Prostate gland (tissue), 2 donors: ENCODE measurements around the gene CDC6. TPM values are rescaled to one million over a fixed set of nuclear protein-coding genes. Genes with fewer than 3 reads are reported as not detected.

Source experiments
- DNase-seq: peaks from one replicate; pipeline ENCODE4 v3.0.0-alpha.2; 2019; ENCODE audit warnings: low spot score
- H3K27ac ChIP-seq, 2 donors: fragments of 200-600 bp; sonication (generic); 2 replicates each; pipeline ENCODE4 v1.5.1; 2017 to 2019
- H3K27me3 ChIP-seq: fragments of 200-600 bp; sonication (generic); replicated peaks from 2 replicates; pipeline ENCODE4 v1.5.1; 2019; ENCODE audit not compliant: insufficient read depth
- H3K36me3 ChIP-seq, 2 donors: fragments of 200-600 bp; sonication (generic); 1 replicate in 1 of 2; 2 replicates in 1 of 2; pipeline versions ENCODE4 v1.5.1 to v1.8.1; 2017 to 2019
- H3K4me1 ChIP-seq: fragments of 200-600 bp; sonication (generic); replicated peaks from 2 replicates; pipeline ENCODE4 v1.5.1; 2019
- H3K4me3 ChIP-seq, 2 donors: fragments of 200-600 bp; sonication (generic); 2 replicates each; pipeline ENCODE4 v1.5.1; 2017 to 2019
- H3K9me3 ChIP-seq: fragments of 200-600 bp; sonication (generic); 2 replicates; pipeline ENCODE4 v1.5.1; 2017
- CTCF ChIP-seq, 4 experiments: fragments of 200-600 bp in 2 of 4; fragments of 450-650 bp in 2 of 4; sonication (generic) in 2 of 4; IDR thresholded peaks; 1 replicate in 3 of 4; 2 replicates in 1 of 4; pipeline ENCODE4 v1.5.1; 2016 to 2019; ENCODE audit warnings: antibody characterized with exemption in 4 of 4, mild to moderate bottlenecking in 2 of 4, moderate library complexity in 2 of 4
- POLR2A ChIP-seq: fragments of 450-650 bp; IDR thresholded peaks from one replicate; pipeline ENCODE4 v1.6.1; 2016; ENCODE audit warnings: antibody characterized with exemption, mild to moderate bottlenecking
- POLR2AphosphoS5 ChIP-seq: sonication (generic); formaldehyde crosslinking; IDR thresholded peaks from one replicate; pipeline ENCODE4 v1.6.1; 2017; ENCODE audit warnings: antibody characterized with exemption
- WGBS: methylation state at CpG from one replicate; pipeline ENCODE4 v1.1.5; 2018; 5-methylcytosine and 5-hydroxymethylcytosine counted together
- intact Hi-C: fragments of 100-400 bp; cut with DNase I; formaldehyde crosslinking; loops from one replicate; pipeline ENCODE4 v1.14.2; 2022
- total RNA-seq, 2 donors: library from RNA; depleted of rRNA; stranded (reverse); fragments of >200 nt; gene quantifications; one replicate each; pipeline ENCODE4 v1.1.0, GENCODE V29; 2016

Gene CDC6
- total RNA-seq, 2 donors from 2014 or later = 2.1 to 10.3 TPM

GRCh38 chr17:40328386-40328766 lies 40.7 kb downstream of the CDC6 start:
- Histone ChIP-seq H3K27me3 (no peaks in the 10 kb centered on the region), H3K4me1 (peaks cover 44% of the 10 kb centered on the region), H3K4me3 (no peak overlapping the region), H3K27ac (peak overlapping the region in 1 of 2 donors; percentile 26), H3K36me3 (no peaks in the 10 kb centered on the region), H3K9me3 (no peaks in the 10 kb centered on the region)
- WGBS = 90% methylated on average over 2 of the region's 2 CpGs
- DNase-seq = no peak
- TF ChIP-seq POLR2AphosphoS5 (no peak), CTCF (IDR thresholded peaks at IDR 0.05) (no peak), POLR2A (no peak)
- intact Hi-C loops = no loop called here

GRCh38 chr17:40329839-40330794 lies 42.4 kb downstream of the CDC6 start:
- peak; percentile 71 for DNase-seq
- intact Hi-C loops = no loop called here
- WGBS = 22% methylated on average over 11 of the region's 11 CpGs

GRCh38 chr17:40330850-40331470 lies 43.3 kb downstream of the CDC6 start:
- TF ChIP-seq CTCF (IDR thresholded peaks at IDR 0.05) (no peak), POLR2A (no peak), POLR2AphosphoS5 (no peak)
- H3K9me3 ChIP-seq = no peaks in the 10 kb centered on the region
- intact Hi-C loops = no loop called here
- WGBS = 89% methylated on average over 7 of the region's 10 CpGs
- H3K4me1 ChIP-seq = peaks cover 42% of the 10 kb centered on the region
- no peak for DNase-seq
- no peaks in the 10 kb centered on the region for H3K27me3 ChIP-seq
- no peaks in the 10 kb centered on the region for H3K36me3 ChIP-seq
- no peak overlapping the region for H3K4me3 ChIP-seq
- H3K27ac ChIP-seq = peak overlapping the region; percentile 43 to 80

More at GRCh38 chr17:40329839-40330794, 42.4 kb downstream of the CDC6 start:
- Histone ChIP-seq H3K36me3 (no peaks in the 10 kb centered on the region), H3K27ac (peak overlapping the region; percentile 43 to 80), H3K4me1 (peaks cover 42% of the 10 kb centered on the region), H3K4me3 (no peak overlapping the region), H3K9me3 (no peaks in the 10 kb centered on the region), H3K27me3 (no peaks in the 10 kb centered on the region)
- TF ChIP-seq POLR2AphosphoS5 = no peak
- TF ChIP-seq CTCF (IDR thresholded peaks at IDR 0.05) = peak in 1 of 4 experiments; percentile 3

GRCh38 chr17:40331743-40332641 lies 44.3 kb downstream of the CDC6 start:
- Histone ChIP-seq H3K9me3 (no peaks in the 10 kb centered on the region), H3K36me3 (no peaks in the 10 kb centered on the region), H3K4me3 (peak overlapping the region in 1 of 2 donors; percentile 8), H3K27ac (peak overlapping the region; percentile 43 to 80), H3K4me1 (peaks cover 40% of the 10 kb centered on the region), H3K27me3 (no peaks in the 10 kb centered on the region)
- WGBS = 8% methylated on average over 18 of the region's 22 CpGs
- TF ChIP-seq POLR2AphosphoS5 (peak; percentile 81), CTCF (IDR thresholded peaks at IDR 0.05) (no peak)
- intact Hi-C loops = no loop called here
- DNase-seq = peak; percentile 84
